GM23338 (cell line): ENCODE measurements around the gene CACNA2D3. TPM values are rescaled to one million over a fixed set of nuclear protein-coding genes. Genes with fewer than 3 reads are reported as not detected.

ENCODE experiments used
- ATAC-seq: fragments of 200-7000 bp; cut with Tn5 transposase; 3 replicates; pipeline ENCODE4 v1.9.1; 2020
- DNase-seq: peaks from one replicate; pipeline ENCODE4 v3.0.0-alpha.2; 2015; ENCODE audit warnings: low spot score
- H2AFZ ChIP-seq: fragments of 200-600 bp; sonication (generic); 2 replicates; pipeline ENCODE4 v1.8.0; 2016; ENCODE audit warnings: antibody characterized with exemption, mild to moderate bottlenecking, moderate library complexity
- H3F3A ChIP-seq: fragments of 200-600 bp; sonication (generic); replicated peaks from 2 replicates; pipeline ENCODE4 v1.8.0; 2017; ENCODE audit warnings: antibody characterized with exemption, mixed run types, low read depth
- H3K27ac ChIP-seq: fragments of 200-600 bp; sonication (generic); 2 replicates; pipeline ENCODE4 v1.6.1; 2016; ENCODE audit warnings: low read depth
- H3K27me3 ChIP-seq: fragments of 200-600 bp; sonication (generic); 2 replicates; pipeline ENCODE4 v1.8.0; 2016; ENCODE audit warnings: mild to moderate bottlenecking, mixed run types, moderate library complexity; ENCODE audit not compliant: insufficient read depth
- H3K36me3 ChIP-seq: fragments of 200-600 bp; sonication (generic); 2 replicates; pipeline ENCODE4 v1.8.0; 2016; ENCODE audit warnings: mild to moderate bottlenecking; ENCODE audit not compliant: insufficient read depth
- H3K4me1 ChIP-seq: fragments of 200-600 bp; sonication (generic); 2 replicates; pipeline ENCODE4 v1.8.0; 2016; ENCODE audit warnings: mild to moderate bottlenecking, moderate library complexity; ENCODE audit not compliant: insufficient read depth
- H3K4me2 ChIP-seq: fragments of 200-600 bp; sonication (generic); 2 replicates; pipeline ENCODE4 v1.7.1; 2017; ENCODE audit warnings: mixed run types
- H3K4me3 ChIP-seq: fragments of 200-600 bp; sonication (generic); 2 replicates; pipeline ENCODE4 v1.6.1; 2016; ENCODE audit warnings: mixed run types
- H3K79me2 ChIP-seq: fragments of 200-600 bp; sonication (generic); replicated peaks from 2 replicates; pipeline ENCODE4 v1.8.0; 2017; ENCODE audit warnings: mild to moderate bottlenecking; ENCODE audit not compliant: insufficient read depth
- H3K9me2 ChIP-seq: fragments of 200-600 bp; sonication (generic); 2 replicates; pipeline ENCODE4 v1.8.0; 2017; ENCODE audit not compliant: insufficient read depth
- H4K20me1 ChIP-seq: fragments of 200-600 bp; sonication (generic); replicated peaks from 2 replicates; pipeline ENCODE4 v1.8.0; 2017; ENCODE audit warnings: mild to moderate bottlenecking; ENCODE audit not compliant: insufficient read depth
- H3K27ac Mint-ChIP-seq: 2 replicates; pipeline ENCODE4 v1.8.0; 2020; ENCODE audit warnings: inconsistent platforms, mild to moderate bottlenecking, moderate library complexity, mixed read lengths
- H3K27me3 Mint-ChIP-seq: 3 replicates; pipeline ENCODE4 v1.8.0; 2022; ENCODE audit warnings: low read depth, mild to moderate bottlenecking, moderate library complexity, mixed read lengths, inconsistent platforms; ENCODE audit not compliant: insufficient read depth, poor library complexity
- H3K36me3 Mint-ChIP-seq: 3 replicates; pipeline ENCODE4 v1.8.0; 2021; ENCODE audit warnings: low read depth, mild to moderate bottlenecking, inconsistent platforms, moderate library complexity, mixed read lengths
- H3K4me1 Mint-ChIP-seq: 3 replicates; pipeline ENCODE4 v1.8.0; 2020; ENCODE audit warnings: mild to moderate bottlenecking, inconsistent platforms, mixed read lengths
- H3K4me3 Mint-ChIP-seq: 3 replicates; pipeline ENCODE4 v1.8.0; 2021; ENCODE audit warnings: moderate library complexity, mild to moderate bottlenecking, inconsistent platforms, mixed read lengths
- H3K9me3 Mint-ChIP-seq: 3 replicates; pipeline ENCODE4 v1.8.0; 2020; ENCODE audit warnings: moderate library complexity, mild to moderate bottlenecking, inconsistent platforms, mixed read lengths
- CREB1 ChIP-seq: fragments of 250-450 bp; sonication (Bioruptor Pico); IDR thresholded peaks from 2 replicates; pipeline ENCODE4 v1.5.0; 2020; ENCODE audit warnings: low read depth, mild to moderate bottlenecking, moderate library complexity
- ETS1 ChIP-seq: IDR thresholded peaks from 2 replicates; pipeline ENCODE4 v1.6.1; 2016; ENCODE audit warnings: antibody characterized with exemption
- EZH2phosphoT487 ChIP-seq: fragments of 200-600 bp; sonication (generic); IDR thresholded peaks from one replicate; pipeline ENCODE4 v1.8.1; 2018; ENCODE audit warnings: antibody characterized with exemption; ENCODE audit not compliant: unreplicated experiment
- JUNB ChIP-seq: IDR thresholded peaks from one replicate; pipeline ENCODE4 v1.6.1; 2016; ENCODE audit warnings: antibody characterized with exemption; ENCODE audit not compliant: unreplicated experiment
- NANOG ChIP-seq: IDR thresholded peaks from 2 replicates; pipeline ENCODE4 v1.6.1; 2016; ENCODE audit warnings: antibody characterized with exemption, borderline replicate concordance
- POLR2AphosphoS5 ChIP-seq: IDR thresholded peaks from 2 replicates; pipeline ENCODE4 v1.6.1; 2016; ENCODE audit warnings: antibody characterized with exemption, low read depth
- STAT1 ChIP-seq: IDR thresholded peaks from one replicate; pipeline ENCODE4 v1.6.1; 2016; ENCODE audit warnings: antibody characterized with exemption; ENCODE audit not compliant: unreplicated experiment
- ZNF114 ChIP-seq: fragments of 250-450 bp; sonication (Bioruptor Pico); IDR thresholded peaks from 2 replicates; pipeline ENCODE4 v1.5.0; 2020; ENCODE audit warnings: mild to moderate bottlenecking, moderate library complexity
- ZNF331 ChIP-seq: fragments of 250-450 bp; sonication (Bioruptor Pico); IDR thresholded peaks from 2 replicates; pipeline ENCODE4 v1.5.0; 2020; ENCODE audit warnings: low read depth, mild to moderate bottlenecking, moderate library complexity
- polyA plus RNA-seq: library from polyadenylated mRNA; unstranded; fragments of >200 nt; fragmentation: Nextera tagmentation; extraction: Ambion mirVana; gene quantifications from 2 replicates; pipeline ENCODE4 v1.2.1, GENCODE V29; 2016
- total RNA-seq: library from RNA; depleted of rRNA; stranded (reverse); fragments of >200 nt; shearing (Covaris generic); gene quantifications from 2 replicates; pipeline ENCODE4 v1.2.3, GENCODE V29; 2014
- TF ChIP-seq, protein P1 (sequence below): fragments of 250-450 bp; sonication (Bioruptor Pico); IDR thresholded peaks from 2 replicates; pipeline ENCODE4 v1.5.0; 2020; ENCODE audit warnings: mild to moderate bottlenecking, moderate library complexity

The CACNA2D3 gene
- total and polyA plus RNA-seq, 2 experiments from 2014 or later: 2.2 to 2.3 TPM

GRCh38 chr3:54222316-54222715, 100.0 kb downstream of the CACNA2D3 start (continued):
- TF ChIP-seq, protein P1, sequence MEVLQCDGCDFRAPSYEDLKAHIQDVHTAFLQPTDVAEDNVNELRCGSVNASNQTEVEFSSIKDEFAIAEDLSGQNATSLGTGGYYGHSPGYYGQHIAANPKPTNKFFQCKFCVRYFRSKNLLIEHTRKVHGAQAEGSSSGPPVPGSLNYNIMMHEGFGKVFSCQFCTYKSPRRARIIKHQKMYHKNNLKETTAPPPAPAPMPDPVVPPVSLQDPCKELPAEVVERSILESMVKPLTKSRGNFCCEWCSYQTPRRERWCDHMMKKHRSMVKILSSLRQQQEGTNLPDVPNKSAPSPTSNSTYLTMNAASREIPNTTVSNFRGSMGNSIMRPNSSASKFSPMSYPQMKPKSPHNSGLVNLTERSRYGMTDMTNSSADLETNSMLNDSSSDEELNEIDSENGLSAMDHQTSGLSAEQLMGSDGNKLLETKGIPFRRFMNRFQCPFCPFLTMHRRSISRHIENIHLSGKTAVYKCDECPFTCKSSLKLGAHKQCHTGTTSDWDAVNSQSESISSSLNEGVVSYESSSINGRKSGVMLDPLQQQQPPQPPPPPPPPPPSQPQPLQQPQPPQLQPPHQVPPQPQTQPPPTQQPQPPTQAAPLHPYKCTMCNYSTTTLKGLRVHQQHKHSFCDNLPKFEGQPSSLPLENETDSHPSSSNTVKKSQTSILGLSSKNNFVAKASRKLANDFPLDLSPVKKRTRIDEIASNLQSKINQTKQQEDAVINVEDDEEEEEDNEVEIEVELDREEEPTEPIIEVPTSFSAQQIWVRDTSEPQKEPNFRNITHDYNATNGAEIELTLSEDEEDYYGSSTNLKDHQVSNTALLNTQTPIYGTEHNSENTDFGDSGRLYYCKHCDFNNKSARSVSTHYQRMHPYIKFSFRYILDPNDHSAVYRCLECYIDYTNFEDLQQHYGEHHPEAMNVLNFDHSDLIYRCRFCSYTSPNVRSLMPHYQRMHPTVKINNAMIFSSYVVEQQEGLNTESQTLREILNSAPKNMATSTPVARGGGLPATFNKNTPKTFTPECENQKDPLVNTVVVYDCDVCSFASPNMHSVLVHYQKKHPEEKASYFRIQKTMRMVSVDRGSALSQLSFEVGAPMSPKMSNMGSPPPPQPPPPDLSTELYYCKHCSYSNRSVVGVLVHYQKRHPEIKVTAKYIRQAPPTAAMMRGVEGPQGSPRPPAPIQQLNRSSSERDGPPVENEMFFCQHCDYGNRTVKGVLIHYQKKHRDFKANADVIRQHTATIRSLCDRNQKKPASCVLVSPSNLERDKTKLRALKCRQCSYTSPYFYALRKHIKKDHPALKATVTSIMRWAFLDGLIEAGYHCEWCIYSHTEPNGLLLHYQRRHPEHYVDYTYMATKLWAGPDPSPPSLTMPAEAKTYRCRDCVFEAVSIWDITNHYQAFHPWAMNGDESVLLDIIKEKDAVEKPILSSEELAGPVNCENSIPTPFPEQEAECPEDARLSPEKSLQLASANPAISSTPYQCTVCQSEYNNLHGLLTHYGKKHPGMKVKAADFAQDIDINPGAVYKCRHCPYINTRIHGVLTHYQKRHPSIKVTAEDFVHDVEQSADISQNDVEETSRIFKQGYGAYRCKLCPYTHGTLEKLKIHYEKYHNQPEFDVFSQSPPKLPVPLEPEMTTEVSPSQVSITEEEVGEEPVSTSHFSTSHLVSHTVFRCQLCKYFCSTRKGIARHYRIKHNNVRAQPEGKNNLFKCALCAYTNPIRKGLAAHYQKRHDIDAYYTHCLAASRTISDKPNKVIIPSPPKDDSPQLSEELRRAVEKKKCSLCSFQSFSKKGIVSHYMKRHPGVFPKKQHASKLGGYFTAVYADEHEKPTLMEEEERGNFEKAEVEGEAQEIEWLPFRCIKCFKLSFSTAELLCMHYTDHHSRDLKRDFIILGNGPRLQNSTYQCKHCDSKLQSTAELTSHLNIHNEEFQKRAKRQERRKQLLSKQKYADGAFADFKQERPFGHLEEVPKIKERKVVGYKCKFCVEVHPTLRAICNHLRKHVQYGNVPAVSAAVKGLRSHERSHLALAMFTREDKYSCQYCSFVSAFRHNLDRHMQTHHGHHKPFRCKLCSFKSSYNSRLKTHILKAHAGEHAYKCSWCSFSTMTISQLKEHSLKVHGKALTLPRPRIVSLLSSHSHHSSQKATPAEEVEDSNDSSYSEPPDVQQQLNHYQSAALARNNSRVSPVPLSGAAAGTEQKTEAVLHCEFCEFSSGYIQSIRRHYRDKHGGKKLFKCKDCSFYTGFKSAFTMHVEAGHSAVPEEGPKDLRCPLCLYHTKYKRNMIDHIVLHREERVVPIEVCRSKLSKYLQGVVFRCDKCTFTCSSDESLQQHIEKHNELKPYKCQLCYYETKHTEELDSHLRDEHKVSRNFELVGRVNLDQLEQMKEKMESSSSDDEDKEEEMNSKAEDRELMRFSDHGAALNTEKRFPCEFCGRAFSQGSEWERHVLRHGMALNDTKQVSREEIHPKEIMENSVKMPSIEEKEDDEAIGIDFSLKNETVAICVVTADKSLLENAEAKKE (CRISPR knock-in tag): no peak
- no peak for TF ChIP-seq POLR2AphosphoS5

DNA sequence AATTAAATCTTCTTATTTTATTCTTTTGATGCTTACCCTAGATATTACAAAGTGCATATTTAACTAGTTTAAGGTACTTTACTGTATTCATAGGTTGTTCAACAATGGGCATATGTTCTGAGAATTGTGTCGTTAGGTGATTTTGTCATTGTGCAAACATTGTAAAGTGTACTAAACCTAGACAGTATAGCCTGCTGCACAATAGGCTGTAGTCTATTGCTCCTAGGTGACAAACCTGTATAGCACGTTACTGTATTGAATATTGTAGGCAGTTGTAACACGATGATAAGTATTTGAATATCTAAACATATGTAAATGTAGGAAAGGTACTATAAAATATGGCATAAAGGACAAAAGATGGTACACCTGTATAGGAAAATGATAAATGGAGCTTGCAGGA, 100.7 kb downstream of the CACNA2D3 start:
- Mint-ChIP-seq H3K27ac (no peak overlapping the region), H3K4me1 (peaks cover 9% of the 10 kb centered on the region; the same call in 2 of the 3 replicates), H3K36me3 (no peaks in the 10 kb centered on the region), H3K9me3 (no peaks in the 10 kb centered on the region; the same call in 2 of the 3 replicates), H3K4me3 (no peak overlapping the region), H3K27me3 (no peaks in the 10 kb centered on the region)
- H3K4me1 ChIP-seq: no peaks in the 10 kb centered on the region
- H3K4me3 ChIP-seq: no peak overlapping the region
- no peak overlapping the region for H3K27ac ChIP-seq
- H2AFZ ChIP-seq: no peak overlapping the region
- ATAC-seq (no peak), DNase-seq (no peak)
- H3F3A ChIP-seq: no peaks in the 10 kb centered on the region
- H4K20me1 ChIP-seq: no peaks in the 10 kb centered on the region
- H3K9me2 ChIP-seq: peaks cover 4% of the 10 kb centered on the region; the same call in 1 of the 2 replicates
- H3K27me3 ChIP-seq: no peaks in the 10 kb centered on the region
- H3K4me2 ChIP-seq: no peak overlapping the region
- no peaks in the 10 kb centered on the region for H3K79me2 ChIP-seq
- no peaks in the 10 kb centered on the region for H3K36me3 ChIP-seq
- TF ChIP-seq ZNF331 (CRISPR knock-in tag): no peak
- TF ChIP-seq STAT1: no peak
- TF ChIP-seq, protein P1 (CRISPR knock-in tag): no peak
- no peak for TF ChIP-seq POLR2AphosphoS5
- no peak for TF ChIP-seq JUNB
- TF ChIP-seq NANOG: no peak
- TF ChIP-seq CREB1 (CRISPR knock-in tag): no peak
- no peak for TF ChIP-seq ETS1
- TF ChIP-seq EZH2phosphoT487: no peak
- no peak for TF ChIP-seq ZNF114
